GM18907 (cell line): ENCODE data around the gene TCAP.

Source experiments
- ATAC-seq: cut with Tn5 transposase; IDR thresholded peaks from one replicate; pipeline ENCODE4 v1.9.1; 2021; ENCODE audit warnings: mild to moderate bottlenecking, moderate library complexity; ENCODE audit not compliant: unreplicated experiment

The TCAP gene

DNA sequence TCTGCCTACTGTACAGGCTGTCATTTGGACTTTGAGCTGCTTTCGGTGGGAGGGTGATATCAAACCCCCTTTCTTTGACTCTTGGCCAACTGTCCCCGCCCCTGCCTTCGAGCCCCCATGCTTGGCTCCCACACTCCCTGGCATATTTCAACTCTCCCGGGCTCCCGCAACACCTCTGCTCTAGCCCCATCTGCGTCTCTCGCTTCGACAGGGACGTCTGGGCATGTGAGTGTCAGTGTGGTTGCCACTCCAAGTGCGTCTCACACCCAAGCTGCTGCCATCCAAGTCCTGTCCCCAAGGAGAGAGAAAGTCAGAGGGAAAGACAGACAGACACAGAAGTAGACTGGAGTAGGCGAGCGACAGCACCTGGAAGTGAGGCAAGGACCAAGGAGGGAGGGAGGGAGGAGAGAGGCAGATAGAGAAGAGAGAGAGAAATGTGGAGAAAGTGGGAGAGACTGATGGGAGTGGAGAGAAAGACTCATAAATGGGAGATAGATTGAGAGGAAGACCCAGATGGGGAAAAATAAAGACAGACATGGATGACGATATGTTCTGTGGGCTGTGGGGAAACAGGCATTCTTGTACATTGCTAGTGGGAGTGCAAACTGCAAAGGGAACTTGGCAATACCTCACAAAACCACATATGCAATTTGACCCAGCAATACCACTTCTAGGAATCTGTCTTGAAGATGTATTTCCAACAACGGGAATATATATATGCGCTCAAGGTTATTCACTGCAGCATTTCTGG is 16.4 kb upstream of the TCAP start:
- ATAC-seq: no peak

DNA sequence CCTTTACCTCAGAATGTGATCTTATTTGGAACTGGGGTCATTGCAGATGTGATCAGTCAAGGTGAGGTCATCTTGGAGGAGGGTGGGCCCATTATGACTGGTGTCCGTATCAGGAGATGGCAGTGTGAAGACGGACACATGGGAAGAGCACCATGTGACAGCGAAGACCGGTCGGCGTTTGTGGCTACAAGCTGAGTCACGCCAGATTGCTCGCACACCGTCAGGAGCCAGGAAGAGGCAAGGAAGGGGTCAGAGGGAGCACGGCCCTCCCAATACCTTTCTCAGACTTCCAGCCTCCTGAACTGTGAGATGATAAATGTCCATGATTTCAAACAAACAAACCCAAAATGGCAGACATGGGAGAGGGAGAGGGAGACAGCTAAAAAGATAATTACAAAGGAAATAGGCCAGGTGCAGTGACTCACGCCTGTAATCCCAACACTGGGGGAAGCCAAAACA is 15.0 kb upstream of the TCAP start:
- ATAC-seq: no peak

DNA sequence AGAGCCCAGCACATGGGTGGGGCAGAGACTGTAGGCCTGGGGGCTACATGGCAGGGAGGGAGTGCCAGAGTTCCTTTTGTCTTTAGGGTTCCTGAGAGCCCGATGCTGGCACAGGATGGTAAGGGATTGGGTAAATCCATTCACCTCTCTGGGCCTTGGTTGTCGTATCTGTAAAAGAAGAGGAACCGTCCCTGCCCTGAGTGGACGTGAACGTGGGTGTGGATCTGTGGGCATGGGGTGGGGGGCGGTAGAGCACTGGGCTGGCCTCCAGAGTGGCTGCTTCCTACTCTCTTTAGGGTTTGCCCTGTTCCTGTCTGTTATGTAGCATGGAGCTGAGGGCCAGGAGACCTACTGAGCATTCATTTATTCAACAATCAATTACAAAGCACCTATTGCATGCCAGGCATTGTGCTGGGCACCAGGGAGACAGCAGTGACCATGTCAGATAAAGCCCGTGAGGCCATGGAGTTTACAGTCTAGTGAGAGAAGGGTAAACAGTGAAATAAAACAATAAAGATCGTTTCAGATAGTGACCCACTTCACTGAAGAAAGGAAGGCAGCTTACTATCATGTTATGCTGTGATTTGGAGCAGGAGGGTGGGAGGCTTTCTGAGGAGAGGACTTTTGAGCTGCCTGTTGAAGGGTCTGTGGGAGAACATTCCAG is 13.1 kb upstream of the TCAP start:
- ATAC-seq: no peak

DNA sequence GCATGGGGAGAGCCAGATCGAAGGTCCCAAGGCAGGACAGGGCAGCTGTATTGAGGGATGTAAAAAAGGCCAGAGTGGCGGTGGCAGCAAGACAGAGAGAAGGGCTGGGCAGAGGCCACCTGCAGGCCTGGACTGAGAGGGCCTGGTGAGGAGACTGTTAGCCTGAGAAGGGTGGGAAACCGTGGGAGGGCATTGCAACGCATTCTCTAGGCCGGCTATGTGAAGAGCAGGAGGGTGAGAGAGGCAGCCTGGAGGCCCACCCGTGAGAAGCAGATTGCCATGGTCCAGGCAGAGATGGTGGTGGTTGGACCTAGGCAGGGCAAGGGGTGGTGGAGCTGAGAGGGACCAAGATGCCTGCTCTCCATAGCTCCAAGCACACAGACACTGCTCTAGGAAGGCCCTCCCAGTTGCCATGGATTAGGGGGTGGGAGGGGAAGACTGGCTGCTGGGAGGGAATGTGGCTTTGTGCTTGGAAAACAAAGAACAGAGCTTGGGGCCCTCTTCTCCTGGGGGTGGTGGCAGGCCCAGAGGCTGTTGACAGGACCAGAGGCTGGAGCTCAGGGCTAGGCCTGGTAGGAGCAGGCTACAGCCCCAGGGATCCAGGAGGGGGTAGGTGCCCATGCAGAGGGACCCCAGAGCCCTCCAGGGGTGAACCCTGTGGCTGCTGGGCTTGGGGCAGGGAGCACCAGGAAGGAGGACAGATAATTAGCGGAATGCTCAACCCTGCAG is 12.4 kb upstream of the TCAP start:
- no peak for ATAC-seq

DNA sequence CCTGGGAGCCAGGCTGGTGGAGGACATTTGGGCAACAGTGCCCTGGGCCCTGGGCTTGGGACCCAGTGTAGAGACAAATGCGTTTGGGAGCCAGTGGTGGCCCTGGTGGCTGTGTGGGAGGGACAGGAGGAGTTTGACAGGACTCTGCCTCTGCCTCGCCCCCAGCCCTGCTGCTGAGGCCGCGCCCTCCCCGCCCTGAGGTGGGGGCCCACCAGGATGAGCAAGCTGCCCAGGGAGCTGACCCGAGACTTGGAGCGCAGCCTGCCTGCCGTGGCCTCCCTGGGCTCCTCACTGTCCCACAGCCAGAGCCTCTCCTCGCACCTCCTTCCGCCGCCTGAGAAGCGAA is 11.9 kb upstream of the TCAP start:
- no peak for ATAC-seq

DNA sequence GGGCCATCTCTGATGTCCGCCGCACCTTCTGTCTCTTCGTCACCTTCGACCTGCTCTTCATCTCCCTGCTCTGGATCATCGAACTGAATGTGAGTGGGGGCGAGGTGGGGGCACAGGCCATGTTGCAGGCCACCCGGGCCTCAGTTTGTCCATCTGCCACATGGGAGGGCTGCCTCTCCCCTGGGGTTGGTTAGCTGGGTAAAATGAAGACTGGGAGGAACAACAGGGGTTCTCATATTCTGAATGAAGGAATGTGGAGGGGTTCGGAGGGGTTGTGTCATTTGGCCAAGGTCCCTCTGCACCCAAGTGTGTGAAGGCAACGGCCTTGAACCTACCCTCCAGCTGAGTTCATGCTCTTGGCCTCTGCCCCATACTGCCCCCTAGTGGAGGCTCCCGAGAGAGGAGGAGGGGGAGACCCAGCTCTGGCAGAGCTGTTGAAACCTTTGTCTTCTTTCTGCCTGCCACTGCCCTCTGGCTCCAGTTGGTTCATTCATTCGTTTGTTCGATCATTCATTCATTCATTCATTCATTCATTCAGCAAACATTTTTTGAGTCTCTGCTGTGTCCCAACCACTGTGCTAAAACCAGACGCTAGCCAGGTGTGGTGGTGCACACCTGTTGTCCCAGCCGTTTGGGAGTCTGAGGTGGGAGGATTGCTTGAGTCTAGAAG is 11.4 kb upstream of the TCAP start:
- no peak for ATAC-seq

DNA sequence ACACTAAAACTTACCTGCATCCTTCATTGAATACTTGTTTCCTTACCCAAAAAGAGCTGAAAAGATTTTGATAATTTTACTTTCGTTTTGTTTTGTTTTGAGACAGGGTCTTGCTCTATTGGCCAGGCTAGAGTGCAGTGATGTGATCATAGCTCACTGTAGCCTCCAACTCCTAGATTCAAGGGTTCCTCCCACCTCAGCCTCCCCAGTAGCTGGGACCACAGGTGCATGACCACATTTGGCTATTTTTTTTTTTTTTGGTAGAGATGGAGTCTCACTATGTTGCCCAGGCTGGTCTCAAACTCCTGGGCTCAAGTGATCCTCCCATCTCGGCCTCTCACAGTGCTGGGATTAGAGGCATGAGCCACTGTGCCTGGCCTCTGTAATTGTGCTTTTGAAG is 10.0 kb upstream of the TCAP start:
- no peak for ATAC-seq

DNA sequence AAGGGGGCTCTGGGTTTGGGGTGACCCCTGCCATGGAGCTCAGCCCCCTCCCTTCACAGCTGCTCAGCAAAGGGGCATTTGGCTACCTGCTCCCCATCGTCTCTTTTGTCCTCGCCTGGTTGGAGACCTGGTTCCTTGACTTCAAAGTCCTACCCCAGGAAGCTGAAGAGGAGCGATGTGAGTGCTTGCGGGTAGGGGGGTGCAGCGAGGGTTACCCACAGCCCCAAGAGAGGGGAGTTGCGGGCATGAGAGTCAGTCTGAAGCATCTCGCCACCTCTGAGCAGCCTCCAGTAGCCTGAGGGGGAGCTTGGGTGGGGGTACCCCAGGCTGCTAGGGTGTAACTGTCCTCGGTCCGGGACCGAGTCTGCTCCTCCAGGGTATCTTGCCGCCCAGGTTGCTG is 6.8 kb upstream of the TCAP start:
- ATAC-seq: no peak

DNA sequence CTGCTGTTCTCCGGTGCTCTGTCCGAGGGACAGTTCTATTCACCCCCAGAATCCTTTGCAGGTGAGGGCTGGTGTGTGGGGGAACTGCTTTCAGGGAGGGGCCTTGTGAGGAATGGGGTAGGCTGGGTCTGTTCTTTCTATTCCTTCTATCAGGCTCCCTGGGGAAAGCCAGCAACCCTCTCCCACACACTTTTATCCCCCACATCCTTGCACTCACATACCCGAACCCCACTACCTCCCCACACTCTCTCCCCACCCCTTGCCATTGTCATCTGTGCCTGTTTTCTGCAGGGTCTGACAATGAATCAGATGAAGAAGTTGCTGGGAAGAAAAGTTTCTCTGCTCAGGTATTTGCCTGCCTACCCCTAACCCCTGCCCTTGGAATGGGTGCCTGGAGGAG is 6.4 kb upstream of the TCAP start:
- no peak for ATAC-seq

DNA sequence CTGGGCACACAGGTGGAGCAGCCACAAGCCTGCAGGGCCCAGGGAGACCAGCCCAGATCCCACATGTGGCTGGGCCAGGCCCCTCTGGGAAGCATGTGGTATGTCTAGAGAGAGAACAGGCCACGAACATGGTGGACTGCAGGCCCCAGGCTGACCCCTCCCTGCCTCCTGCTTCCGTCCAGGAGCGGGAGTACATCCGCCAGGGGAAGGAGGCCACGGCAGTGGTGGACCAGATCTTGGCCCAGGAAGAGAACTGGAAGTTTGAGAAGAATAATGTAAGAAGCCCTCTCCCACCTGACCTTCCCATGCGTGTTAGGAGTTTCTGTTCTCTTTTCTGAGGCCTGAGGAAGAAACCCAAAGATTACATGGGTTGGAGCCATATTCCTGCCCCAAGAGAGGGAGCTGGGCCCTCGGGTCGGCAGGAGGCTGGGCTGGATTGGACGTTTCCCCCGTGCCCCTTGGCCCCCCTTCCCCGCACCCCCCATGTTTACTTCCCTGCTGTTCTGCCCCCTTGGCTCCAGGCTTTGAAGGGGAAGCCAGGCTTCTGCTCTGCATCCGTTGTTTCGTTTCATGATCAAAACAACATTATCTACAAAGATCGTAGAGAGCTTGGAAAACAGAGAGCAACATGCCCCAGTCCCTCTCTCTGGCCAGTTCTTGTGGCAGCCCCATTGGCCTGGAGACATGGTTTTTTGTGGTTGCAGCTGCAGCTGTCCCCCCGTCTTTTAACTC is 5.7 kb upstream of the TCAP start:
- no peak for ATAC-seq

DNA sequence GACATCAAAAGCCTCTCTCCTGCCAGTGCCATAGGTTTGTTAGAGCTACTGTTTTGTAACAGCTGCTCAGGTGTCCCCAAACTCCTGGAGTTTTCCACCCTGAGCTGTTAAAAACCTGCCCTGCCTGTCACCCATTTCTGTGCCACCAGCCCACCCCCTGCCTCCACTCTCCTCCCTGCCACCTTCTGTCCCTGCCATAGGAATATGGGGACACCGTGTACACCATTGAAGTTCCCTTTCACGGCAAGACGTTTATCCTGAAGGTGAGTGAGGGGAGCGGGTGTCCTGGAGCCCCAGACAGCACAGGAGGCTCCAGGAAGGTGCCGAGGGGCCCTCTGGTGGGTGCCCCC is 5.2 kb upstream of the TCAP start:
- no peak for ATAC-seq

DNA sequence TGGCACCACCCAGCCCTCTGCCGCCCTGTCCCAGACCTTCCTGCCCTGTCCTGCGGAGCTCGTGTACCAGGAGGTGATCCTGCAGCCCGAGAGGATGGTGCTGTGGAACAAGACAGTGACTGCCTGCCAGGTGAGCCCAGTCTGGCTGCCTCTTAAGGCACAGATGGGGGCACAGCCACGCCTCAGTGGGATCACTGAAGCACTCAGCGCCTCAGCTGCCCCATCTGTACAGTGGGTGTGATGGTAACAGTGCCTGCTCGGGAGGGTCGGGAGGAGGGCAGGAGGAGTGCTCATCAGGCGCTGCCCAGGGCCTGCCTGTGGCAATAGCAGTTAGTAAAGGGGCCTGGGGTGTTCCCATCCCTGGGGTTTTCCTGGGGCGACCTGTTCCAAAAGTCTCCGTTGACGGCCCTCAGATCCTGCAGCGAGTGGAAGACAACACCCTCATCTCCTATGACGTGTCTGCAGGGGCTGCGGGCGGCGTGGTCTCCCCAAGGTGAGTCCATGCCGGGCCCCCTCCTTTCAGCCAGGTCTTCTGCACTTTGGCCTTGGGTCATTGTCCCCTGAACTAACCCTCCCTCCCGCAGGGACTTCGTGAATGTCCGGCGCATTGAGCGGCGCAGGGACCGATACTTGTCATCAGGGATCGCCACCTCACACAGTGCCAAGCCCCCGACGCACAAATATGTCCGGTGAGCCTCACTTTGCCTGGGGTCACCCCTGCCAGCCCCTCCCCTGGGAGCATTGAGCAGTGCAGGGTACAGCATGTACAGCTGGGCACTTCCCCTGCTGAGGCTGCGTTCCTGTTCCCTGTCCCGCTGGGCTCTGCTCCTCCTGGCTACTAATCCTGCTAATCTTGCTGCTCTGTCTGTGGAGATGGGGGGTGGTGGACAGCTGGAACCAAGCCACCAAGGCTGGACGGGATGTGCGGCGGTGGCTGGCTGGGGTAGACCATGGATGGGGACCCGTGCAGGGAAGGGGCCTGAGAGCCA is 4.5 kb upstream of the TCAP start:
- no peak for ATAC-seq

DNA sequence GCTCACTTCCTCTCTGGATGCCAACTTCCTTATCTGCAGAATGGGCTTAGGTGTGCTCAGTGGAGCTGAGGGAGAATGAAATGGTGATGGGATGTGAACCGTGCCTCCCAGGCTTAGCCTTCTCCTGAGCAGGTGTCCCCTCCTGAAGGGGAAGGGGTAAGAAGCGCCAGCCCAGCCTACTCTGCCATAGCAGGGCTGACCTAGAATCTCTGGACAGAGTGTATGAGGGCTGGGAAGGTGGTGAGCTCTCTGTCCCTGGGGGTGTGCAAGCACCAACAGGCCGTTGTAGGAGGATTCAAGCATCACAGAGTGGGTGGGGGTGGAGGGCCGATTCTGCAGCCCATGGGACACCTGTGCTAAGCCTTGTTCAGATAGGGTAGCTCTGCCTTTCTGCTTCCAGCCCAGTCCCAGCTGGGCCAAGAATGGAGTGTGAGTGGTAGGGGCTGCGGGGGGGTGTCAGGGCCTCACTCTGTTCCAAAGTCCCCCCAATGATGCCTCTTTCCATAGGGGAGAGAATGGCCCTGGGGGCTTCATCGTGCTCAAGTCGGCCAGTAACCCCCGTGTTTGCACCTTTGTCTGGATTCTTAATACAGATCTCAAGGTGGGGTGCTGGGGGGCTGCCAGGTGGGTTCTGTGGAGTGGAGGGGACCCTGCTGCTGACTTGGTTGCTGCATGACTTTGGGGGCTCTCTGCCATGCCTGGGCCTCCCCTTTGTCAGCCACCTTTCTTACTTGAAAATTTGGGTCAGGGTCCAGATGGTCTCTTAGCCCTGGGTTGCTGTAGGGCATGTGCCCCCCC is 3.2 kb upstream of the TCAP start:
- no peak for ATAC-seq

DNA sequence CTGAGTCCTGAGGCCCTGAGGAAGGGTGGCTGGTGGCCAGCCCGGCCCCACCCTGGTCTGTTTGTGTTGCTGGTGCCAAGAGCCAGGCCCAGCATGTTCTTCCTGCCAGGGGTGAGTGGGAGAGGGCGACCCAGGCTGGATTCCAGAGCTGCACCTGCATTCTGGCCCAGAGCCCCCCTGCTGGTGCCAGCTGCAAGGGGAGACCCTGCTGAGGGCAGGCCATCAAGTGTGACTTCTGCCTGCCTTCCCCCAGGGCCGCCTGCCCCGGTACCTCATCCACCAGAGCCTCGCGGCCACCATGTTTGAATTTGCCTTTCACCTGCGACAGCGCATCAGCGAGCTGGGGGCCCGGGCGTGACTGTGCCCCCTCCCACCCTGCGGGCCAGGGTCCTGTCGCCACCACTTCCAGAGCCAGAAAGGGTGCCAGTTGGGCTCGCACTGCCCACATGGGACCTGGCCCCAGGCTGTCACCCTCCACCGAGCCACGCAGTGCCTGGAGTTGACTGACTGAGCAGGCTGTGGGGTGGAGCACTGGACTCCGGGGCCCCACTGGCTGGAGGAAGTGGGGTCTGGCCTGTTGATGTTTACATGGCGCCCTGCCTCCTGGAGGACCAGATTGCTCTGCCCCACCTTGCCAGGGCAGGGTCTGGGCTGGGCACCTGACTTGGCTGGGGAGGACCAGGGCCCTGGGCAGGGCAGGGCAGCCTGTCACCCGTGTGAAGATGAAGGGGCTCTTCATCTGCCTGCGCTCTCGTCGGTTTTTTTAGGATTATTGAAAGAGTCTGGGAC is 2.4 kb upstream of the TCAP start:
- no peak for ATAC-seq

DNA sequence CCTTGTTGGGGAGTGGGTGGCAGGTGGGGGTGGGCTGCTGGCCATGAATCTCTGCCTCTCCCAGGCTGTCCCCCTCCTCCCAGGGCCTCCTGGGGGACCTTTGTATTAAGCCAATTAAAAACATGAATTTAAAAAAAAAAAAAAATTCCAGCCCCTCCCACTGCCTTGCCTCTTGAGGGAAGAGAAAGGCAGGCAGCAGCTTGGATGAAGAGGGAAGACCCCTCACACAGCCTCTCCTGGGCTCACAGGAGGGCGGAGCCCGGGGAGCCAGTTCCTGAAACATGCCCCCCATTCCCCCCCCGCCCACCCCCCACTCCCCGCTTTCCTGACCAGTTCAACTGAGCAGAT is 1.8 kb upstream of the TCAP start:
- ATAC-seq: no peak

DNA sequence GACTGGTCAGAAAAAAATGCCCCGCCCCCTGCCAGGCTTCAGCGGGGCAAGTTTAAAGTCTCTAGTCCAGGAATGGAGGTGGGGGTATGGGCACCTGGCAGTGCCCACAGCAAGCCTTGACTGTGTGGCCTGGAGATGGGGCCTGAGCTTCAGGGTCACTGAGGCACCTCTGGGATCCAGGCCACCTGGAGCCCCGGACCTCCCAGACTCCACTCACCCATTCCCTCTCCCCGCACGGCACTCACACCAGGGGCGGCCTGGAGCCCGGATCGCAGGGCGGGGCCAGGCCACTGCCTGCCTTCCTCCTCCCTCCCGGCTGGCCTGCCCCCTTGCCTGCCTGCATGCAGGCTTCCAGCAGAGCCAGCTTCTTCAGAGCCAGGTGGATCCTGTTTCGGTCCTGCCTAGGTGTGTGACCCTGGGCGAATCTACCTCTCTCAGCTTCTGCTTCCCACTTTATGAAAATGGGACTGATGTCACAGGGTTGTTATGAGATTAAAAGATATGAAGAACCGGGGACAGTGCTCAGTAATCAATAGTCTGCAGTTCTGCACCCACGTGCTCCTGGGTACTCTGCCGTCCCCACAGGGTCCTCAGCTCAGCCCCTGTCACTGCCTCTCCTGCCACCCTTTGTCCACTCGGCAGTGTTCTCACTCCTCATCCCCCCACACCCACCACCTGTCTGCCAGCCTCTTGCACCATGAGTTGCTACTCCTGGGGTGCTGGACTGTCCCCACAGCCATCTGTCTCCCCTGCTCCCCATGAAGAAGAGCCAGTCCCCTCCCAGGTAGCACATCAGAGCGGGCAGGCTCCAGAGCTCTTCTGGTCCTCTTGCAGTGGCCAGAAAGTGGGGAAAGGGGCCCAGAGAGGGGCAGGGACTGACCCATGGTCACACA is 1.2 kb upstream of the TCAP start:
- no peak for ATAC-seq

DNA sequence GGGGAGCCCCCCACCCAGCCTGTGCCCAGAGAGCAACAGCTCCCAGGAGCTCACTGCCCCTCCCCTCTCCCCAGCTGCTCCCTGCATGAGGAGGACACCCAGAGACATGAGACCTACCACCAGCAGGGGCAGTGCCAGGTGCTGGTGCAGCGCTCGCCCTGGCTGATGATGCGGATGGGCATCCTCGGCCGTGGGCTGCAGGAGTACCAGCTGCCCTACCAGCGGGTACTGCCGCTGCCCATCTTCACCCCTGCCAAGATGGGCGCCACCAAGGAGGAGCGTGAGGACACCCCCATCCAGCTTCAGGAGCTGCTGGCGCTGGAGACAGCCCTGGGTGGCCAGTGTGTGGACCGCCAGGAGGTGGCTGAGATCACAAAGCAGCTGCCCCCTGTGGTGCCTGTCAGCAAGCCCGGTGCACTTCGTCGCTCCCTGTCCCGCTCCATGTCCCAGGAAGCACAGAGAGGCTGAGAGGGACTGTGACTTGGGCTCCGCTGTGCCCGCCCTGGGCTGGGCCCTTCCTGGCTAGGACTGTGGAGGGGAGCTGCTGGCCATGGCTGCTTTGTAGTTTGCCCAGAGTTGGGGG is 584 bp downstream of the TCAP start:
- no peak for ATAC-seq
